ENCODE results near the gene RASGRF1.
A peak's percentile ranks its signal among the peaks of the same experiment; 100 is the strongest.

The RASGRF1 gene, protein sequence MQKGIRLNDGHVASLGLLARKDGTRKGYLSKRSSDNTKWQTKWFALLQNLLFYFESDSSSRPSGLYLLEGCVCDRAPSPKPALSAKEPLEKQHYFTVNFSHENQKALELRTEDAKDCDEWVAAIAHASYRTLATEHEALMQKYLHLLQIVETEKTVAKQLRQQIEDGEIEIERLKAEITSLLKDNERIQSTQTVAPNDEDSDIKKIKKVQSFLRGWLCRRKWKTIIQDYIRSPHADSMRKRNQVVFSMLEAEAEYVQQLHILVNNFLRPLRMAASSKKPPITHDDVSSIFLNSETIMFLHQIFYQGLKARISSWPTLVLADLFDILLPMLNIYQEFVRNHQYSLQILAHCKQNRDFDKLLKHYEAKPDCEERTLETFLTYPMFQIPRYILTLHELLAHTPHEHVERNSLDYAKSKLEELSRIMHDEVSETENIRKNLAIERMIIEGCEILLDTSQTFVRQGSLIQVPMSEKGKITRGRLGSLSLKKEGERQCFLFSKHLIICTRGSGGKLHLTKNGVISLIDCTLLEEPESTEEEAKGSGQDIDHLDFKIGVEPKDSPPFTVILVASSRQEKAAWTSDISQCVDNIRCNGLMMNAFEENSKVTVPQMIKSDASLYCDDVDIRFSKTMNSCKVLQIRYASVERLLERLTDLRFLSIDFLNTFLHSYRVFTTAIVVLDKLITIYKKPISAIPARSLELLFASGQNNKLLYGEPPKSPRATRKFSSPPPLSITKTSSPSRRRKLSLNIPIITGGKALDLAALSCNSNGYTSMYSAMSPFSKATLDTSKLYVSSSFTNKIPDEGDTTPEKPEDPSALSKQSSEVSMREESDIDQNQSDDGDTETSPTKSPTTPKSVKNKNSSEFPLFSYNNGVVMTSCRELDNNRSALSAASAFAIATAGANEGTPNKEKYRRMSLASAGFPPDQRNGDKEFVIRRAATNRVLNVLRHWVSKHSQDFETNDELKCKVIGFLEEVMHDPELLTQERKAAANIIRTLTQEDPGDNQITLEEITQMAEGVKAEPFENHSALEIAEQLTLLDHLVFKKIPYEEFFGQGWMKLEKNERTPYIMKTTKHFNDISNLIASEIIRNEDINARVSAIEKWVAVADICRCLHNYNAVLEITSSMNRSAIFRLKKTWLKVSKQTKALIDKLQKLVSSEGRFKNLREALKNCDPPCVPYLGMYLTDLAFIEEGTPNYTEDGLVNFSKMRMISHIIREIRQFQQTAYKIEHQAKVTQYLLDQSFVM (N-terminal part only)

DNA sequence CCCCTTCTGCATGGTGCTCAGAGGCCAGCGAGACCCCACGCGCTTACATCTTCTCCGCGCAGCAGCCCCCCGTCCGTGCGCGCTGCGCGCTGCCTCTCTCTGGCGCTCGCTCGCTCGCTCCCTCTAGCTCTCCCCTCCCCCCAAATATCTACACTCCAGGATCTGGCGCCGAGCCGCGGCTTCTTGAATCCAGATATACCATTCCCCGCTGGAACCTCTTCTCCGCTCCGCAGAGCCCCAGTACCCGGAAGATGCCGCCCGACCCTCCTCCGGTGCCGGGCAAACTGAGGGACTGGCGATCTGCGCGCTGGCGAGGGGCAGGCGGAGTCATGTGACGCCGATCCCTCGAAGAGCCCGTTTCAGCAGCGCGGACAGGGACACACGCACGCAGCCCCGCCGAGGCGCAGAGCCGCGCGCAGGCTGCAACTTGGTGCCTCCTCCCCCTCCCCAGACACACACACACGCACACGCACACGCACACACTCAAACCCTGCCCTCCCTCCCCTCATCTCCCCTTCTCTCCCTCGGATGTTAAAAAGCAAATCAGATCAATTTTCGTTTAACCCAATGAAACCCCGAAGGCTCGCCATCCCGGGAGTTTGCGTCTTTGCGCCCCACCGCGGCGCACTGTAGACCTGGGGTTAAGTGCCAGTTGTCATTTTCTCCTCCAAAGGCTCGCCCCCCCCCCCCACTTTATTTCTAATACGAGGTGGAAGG is at the start of gene RASGRF1:
Gene RASGRF1, minus strand, starts transcription at position 294 of the 717 bp plus-strand sequence. Its CDS starts 282 bp downstream, at position 12.
- Mint-ChIP-seq H3K36me3 (ENCODE audit: low read depth) (no peaks in the 10 kb centered on the region), H3K9me3 (no peaks in the 10 kb centered on the region), H3K27me3 (ENCODE audit: low read depth) (peaks cover 47% of the 10 kb centered on the region), H3K4me1 (ENCODE audit: low read depth) (no peaks in the 10 kb centered on the region), H3K4me3 (no peak within 1 kb of the TSS), H3K27ac (peak within 1 kb of the TSS; percentile 36)
- DNase-seq (ENCODE audit: low spot score), result no peak

DNA sequence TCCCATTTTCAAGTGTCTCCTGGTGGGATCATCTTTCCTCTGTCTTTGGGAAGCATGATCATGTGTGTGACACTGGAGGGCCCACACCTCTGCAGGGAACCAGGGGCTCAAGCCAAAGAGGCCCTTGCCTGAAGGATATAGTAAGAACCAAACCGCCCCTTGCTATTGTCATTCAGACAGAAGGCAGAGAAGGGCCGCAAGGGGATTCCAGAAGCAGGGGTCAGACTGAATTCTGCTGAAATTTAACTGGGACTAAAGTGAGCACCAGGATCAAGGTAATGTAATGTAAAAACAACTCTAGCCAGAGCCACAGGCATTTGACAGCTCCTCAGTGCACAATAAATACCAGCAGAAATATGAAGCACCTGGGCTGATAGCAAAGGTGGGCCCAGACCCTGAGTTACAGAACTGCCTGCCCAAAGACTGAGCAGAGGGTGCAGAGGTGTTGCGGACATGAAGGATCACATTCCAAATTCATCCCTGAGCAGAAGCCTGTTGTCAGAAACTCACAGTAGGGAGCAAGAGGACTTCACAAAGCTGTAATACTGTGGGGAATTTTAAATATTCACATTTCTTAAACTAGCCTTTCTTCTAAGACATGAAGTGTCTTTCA is 46.0 kb upstream of the RASGRF1 start:
- Mint-ChIP-seq H3K4me3 (no peak overlapping the region), H3K27me3 (ENCODE audit: low read depth) (peaks cover 26% of the 10 kb centered on the region), H3K9me3 (no peaks in the 10 kb centered on the region), H3K36me3 (ENCODE audit: low read depth) (no peaks in the 10 kb centered on the region), H3K27ac (no peak overlapping the region), H3K4me1 (ENCODE audit: low read depth) (no peaks in the 10 kb centered on the region)
- no peak for DNase-seq (ENCODE audit: low spot score)

DNA sequence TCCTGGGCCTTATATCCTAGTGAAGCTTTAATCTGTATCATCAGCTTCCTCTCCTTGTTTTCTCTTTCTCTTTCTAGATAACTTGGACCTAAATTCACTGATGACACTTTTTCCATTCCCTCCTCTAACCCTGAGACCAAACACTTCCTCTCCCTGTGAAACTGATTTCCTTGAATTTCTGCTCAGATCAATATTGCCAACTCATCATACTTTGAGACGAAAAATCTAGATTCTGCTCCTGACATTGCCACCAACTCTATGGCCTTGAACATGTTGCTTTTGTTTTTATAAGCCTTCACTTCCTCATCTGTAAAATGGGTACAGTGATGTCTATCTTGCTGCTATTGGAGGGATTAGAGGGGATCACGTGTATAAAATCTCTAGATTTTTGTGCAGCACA is 42.7 kb upstream of the RASGRF1 start:
- peaks cover 23% of the 10 kb centered on the region for H3K27me3 Mint-ChIP-seq (ENCODE audit: low read depth)

GRCh38 chr15:79132770-79133169 is 42.2 kb upstream of the RASGRF1 start:
- no peak overlapping the region for H3K4me3 Mint-ChIP-seq
- H3K27ac Mint-ChIP-seq, result no peak overlapping the region
- no peaks in the 10 kb centered on the region for H3K36me3 Mint-ChIP-seq (ENCODE audit: low read depth)
- DNase-seq (ENCODE audit: low spot score), result no peak
- H3K27me3 Mint-ChIP-seq (ENCODE audit: low read depth), result peaks cover 21% of the 10 kb centered on the region
- H3K4me1 Mint-ChIP-seq (ENCODE audit: low read depth), result no peaks in the 10 kb centered on the region
- H3K9me3 Mint-ChIP-seq, result no peaks in the 10 kb centered on the region

More for the DNA sequence above, 42.7 kb upstream of the RASGRF1 start:
- H3K4me3 Mint-ChIP-seq, result no peak overlapping the region
- DNase-seq (ENCODE audit: low spot score), result no peak
- no peaks in the 10 kb centered on the region for H3K36me3 Mint-ChIP-seq (ENCODE audit: low read depth)
- no peaks in the 10 kb centered on the region for H3K9me3 Mint-ChIP-seq
- no peak overlapping the region for H3K27ac Mint-ChIP-seq
- no peaks in the 10 kb centered on the region for H3K4me1 Mint-ChIP-seq (ENCODE audit: low read depth)

GRCh38 chr15:79132361-79132760 is 41.8 kb upstream of the RASGRF1 start:
- no peaks in the 10 kb centered on the region for H3K9me3 Mint-ChIP-seq
- H3K4me3 Mint-ChIP-seq, result no peak overlapping the region

DNA sequence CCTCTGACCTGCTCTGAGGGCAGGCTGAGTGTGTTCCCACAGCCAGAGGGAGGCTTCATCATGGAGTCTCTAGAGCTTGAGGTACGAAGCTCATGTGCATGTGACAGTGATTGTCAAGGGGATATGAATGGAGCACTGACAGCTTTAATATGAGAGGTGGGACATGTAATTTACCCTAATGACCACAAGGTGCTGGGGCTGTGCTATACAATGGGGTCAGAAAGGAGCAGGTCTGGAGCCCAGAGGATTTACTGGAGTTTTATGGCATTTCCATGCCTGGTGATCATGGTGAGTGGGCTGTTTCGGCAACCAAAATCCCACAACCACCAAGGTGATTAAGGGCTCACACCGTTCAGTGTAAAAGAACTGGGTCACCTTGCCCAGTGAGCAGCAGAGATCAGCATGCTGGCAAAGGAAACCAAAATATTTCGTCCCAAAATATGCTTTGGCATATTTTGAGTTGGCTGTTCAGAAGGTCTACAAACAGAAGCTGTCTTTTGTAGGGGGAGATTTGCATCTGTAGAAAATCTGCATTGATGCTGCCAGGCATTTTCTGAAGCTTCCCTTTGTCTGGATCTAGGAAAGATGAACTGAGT is 40.1 kb upstream of the RASGRF1 start:
- no peak for DNase-seq (ENCODE audit: low spot score)
- Mint-ChIP-seq H3K27ac (no peak overlapping the region), H3K4me1 (ENCODE audit: low read depth) (no peaks in the 10 kb centered on the region), H3K4me3 (no peak overlapping the region), H3K36me3 (ENCODE audit: low read depth) (no peaks in the 10 kb centered on the region), H3K27me3 (ENCODE audit: low read depth) (peaks cover 20% of the 10 kb centered on the region), H3K9me3 (no peaks in the 10 kb centered on the region)

More at GRCh38 chr15:79132361-79132760, 41.8 kb upstream of the RASGRF1 start:
- H3K27ac Mint-ChIP-seq, result no peak overlapping the region
- peaks cover 24% of the 10 kb centered on the region for H3K27me3 Mint-ChIP-seq (ENCODE audit: low read depth)
- no peaks in the 10 kb centered on the region for H3K36me3 Mint-ChIP-seq (ENCODE audit: low read depth)
- H3K4me1 Mint-ChIP-seq (ENCODE audit: low read depth), result no peaks in the 10 kb centered on the region
- no peak for DNase-seq (ENCODE audit: low spot score)

GRCh38 chr15:79129235-79129634 is 38.7 kb upstream of the RASGRF1 start:
- DNase-seq (ENCODE audit: low spot score), result no peak
- Mint-ChIP-seq H3K9me3 (no peaks in the 10 kb centered on the region), H3K4me3 (no peak overlapping the region), H3K36me3 (ENCODE audit: low read depth) (no peaks in the 10 kb centered on the region), H3K27ac (no peak overlapping the region), H3K4me1 (ENCODE audit: low read depth) (no peaks in the 10 kb centered on the region), H3K27me3 (ENCODE audit: low read depth) (peaks cover 16% of the 10 kb centered on the region)

- Mint-ChIP-seq H3K9me3 (no peaks in the 10 kb centered on the region), H3K4me3 (no peak overlapping the region), H3K36me3 (ENCODE audit: low read depth) (no peaks in the 10 kb centered on the region), H3K27me3 (ENCODE audit: low read depth) (peaks cover 13% of the 10 kb centered on the region), H3K27ac (no peak overlapping the region), H3K4me1 (ENCODE audit: low read depth) (no peaks in the 10 kb centered on the region)
- DNase-seq (ENCODE audit: low spot score), result no peak
Measured at GRCh38 chr15:79128556-79128955, 38.0 kb upstream of the RASGRF1 start.

GRCh38 chr15:79124388-79124787 is 33.8 kb upstream of the RASGRF1 start:
- Mint-ChIP-seq H3K36me3 (ENCODE audit: low read depth) (no peaks in the 10 kb centered on the region), H3K4me1 (ENCODE audit: low read depth) (no peaks in the 10 kb centered on the region), H3K4me3 (no peak overlapping the region), H3K9me3 (no peaks in the 10 kb centered on the region), H3K27me3 (ENCODE audit: low read depth) (peaks cover 9% of the 10 kb centered on the region), H3K27ac (no peak overlapping the region)
- no peak for DNase-seq (ENCODE audit: low spot score)

DNA sequence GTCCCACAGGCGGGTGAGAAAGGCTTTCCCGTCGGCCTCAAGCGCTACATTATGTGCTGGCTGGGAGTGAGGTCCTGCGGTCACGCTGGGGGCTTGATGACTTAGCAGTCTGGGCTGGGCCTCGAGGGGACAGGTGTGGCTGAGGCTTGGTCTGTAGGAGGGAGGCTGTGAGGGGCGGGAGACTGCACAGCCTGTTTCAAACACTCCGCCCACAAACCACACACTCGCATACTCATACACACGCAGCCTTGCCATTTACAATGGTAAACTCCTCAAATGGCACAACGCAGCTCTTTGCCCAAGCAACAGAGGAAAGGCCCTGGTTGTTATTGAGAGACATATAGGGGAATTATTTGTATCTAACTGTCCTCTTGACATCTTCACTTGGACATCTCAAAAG is 32.4 kb upstream of the RASGRF1 start:
- Mint-ChIP-seq H3K4me3 (no peak overlapping the region), H3K36me3 (ENCODE audit: low read depth) (no peaks in the 10 kb centered on the region), H3K9me3 (no peaks in the 10 kb centered on the region), H3K27me3 (ENCODE audit: low read depth) (peaks cover 9% of the 10 kb centered on the region), H3K4me1 (ENCODE audit: low read depth) (no peaks in the 10 kb centered on the region), H3K27ac (no peak overlapping the region)
- no peak for DNase-seq (ENCODE audit: low spot score)

DNA sequence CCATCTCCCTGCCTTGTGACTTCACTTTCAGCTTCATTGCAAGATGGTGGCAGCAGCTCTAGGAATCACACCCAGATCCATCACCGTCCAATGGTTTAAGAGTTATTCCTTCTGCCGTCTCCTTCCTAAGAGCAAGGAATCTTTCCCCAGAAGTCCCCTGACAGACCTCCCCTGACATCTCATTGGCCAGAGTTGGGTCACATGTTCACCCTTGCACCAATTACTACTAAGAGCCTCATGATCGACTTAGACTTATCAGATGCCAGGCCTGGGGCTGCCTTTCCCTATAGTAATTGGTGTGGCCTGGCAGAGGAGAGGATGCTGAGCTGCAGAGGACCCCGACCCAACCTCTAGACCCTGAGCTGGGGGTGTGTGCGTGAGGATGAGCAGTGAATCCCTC is 31.8 kb upstream of the RASGRF1 start:
- H3K27ac Mint-ChIP-seq, result no peak overlapping the region
- no peaks in the 10 kb centered on the region for H3K9me3 Mint-ChIP-seq
- no peaks in the 10 kb centered on the region for H3K4me1 Mint-ChIP-seq (ENCODE audit: low read depth)
- H3K4me3 Mint-ChIP-seq, result no peak overlapping the region
- no peak for DNase-seq (ENCODE audit: low spot score)
- H3K27me3 Mint-ChIP-seq (ENCODE audit: low read depth), result peaks cover 4% of the 10 kb centered on the region
- H3K36me3 Mint-ChIP-seq (ENCODE audit: low read depth), result no peaks in the 10 kb centered on the region

- no peaks in the 10 kb centered on the region for H3K4me1 Mint-ChIP-seq (ENCODE audit: low read depth)
- DNase-seq (ENCODE audit: low spot score), result no peak
- H3K27ac Mint-ChIP-seq, result no peak overlapping the region
- H3K9me3 Mint-ChIP-seq, result no peaks in the 10 kb centered on the region
- H3K4me3 Mint-ChIP-seq, result no peak overlapping the region
- peaks cover 4% of the 10 kb centered on the region for H3K27me3 Mint-ChIP-seq (ENCODE audit: low read depth)
- no peaks in the 10 kb centered on the region for H3K36me3 Mint-ChIP-seq (ENCODE audit: low read depth)
Measured at GRCh38 chr15:79121571-79121970, 31.0 kb upstream of the RASGRF1 start.
